Thymus (tissue), 11 donors: ENCODE results near the gene AP4B1. TPM values are rescaled to one million over a fixed set of nuclear protein-coding genes. Genes with fewer than 3 reads are reported as not detected.

Source experiments
- DNase-seq, 9 donors: peaks; one replicate each; pipeline ENCODE4 v3.0.0-alpha.2; 2013; ENCODE audit warnings: low spot score in 9 of 9, low read depth in 6 of 9, missing footprints in 1 of 9
- H3K27ac ChIP-seq, 2 donors: one replicate each; pipeline ENCODE4 v1.5.1; 2013; ENCODE audit warnings: control low read depth in 1 of 2, low read depth in 1 of 2, low read length in 1 of 2, mild to moderate bottlenecking in 1 of 2, moderate library complexity in 1 of 2
- H3K27me3 ChIP-seq, 2 donors: one replicate each; pipeline ENCODE4 v1.5.1; 2013; ENCODE audit warnings: low read length in 1 of 2; ENCODE audit not compliant: control insufficient read depth in 2 of 2, insufficient read depth in 1 of 2
- H3K36me3 ChIP-seq, 2 donors: one replicate each; pipeline ENCODE4 v1.5.1; 2013; ENCODE audit warnings: low read length in 1 of 2, mild to moderate bottlenecking in 1 of 2, moderate library complexity in 1 of 2; ENCODE audit not compliant: control insufficient read depth in 2 of 2, insufficient read depth in 2 of 2
- H3K4me1 ChIP-seq, 2 donors: one replicate each; pipeline ENCODE4 v1.5.1; 2013; ENCODE audit warnings: low read length in 2 of 2; ENCODE audit not compliant: control insufficient read depth in 2 of 2, insufficient read depth in 2 of 2
- H3K4me3 ChIP-seq, 2 donors: one replicate each; pipeline ENCODE4 v1.5.1; 2013; ENCODE audit warnings: low read length in 2 of 2, control low read depth in 1 of 2, mild to moderate bottlenecking in 1 of 2
- H3K9me3 ChIP-seq, 2 donors: one replicate each; pipeline ENCODE4 v1.5.1; 2013; ENCODE audit warnings: low read length in 1 of 2, mild to moderate bottlenecking in 1 of 2; ENCODE audit not compliant: control insufficient read depth in 2 of 2, insufficient read depth in 1 of 2
- WGBS: extraction: QIAGEN DNeasy Blood & Tissue Kit; methylation state at CpG from one replicate; pipeline ENCODE4 v1.1.7; 2013; 5-methylcytosine and 5-hydroxymethylcytosine counted together
- polyA plus RNA-seq: library from polyadenylated mRNA; stranded (reverse); fragments of 200-250 nt; gene quantifications from one replicate; pipeline ENCODE4 v1.2.3, GENCODE V29; 2013
- total RNA-seq: library from RNA; stranded (reverse); fragments of 120-200 nt; gene quantifications from one replicate; pipeline ENCODE4 v1.2.4, GENCODE V29; 2013
- donor health status: healthy.

AP4B1 gene
- total and polyA plus RNA-seq, 2 donors = 20.0 to 55.1 TPM

DNA sequence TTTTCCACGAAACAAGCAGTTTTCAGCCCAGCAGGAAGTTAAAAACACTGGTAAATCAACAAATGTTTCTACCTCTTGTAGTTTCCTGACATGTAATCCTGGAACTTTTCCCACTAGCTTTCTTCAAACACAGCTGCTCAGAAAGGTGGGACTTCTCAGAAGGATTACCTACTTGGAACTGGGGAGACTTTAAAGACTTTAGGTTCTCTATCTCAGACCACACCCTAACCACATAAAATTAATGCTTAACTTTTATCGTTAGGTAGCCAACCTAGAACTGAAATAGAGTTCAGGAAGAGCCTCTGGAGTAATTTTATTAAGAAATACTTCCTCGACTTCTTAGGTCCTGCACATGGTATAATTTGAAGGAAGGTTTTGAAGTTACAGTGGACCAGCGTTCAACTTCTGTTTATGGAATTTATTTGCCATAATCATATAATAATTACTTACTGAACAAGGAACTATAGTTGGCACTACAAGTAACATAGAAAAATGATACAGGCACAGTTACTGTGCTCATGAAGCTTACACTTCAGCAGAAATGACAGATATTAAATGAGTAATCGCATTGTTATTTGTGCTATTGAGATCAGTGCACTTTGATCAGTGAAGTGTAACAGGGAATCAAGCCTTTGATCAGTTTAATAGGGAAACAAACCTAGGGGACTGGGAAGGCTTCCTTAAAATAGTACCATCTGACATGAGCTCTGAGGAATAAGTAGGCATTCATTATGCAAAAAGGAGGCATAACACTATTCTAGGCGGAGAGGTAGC lies 17.0 kb downstream of the AP4B1 start, which contains the start of gene BCL2L15:
BCL2L15 (minus strand) TSS at position 180 of the 774 bp plus-strand sequence. CDS start 206 bp downstream, outside the sequence.
- H3K27me3 ChIP-seq = no peaks in the 10 kb centered on the region
- no peak within 1 kb of the TSS for H3K27ac ChIP-seq
- WGBS = 78% methylated on average over 6 of the region's 6 CpGs
- peaks cover 0 to 5% of the 10 kb centered on the region in 2 donors for H3K36me3 ChIP-seq
- no peak within 1 kb of the TSS for H3K4me3 ChIP-seq
- no peak for DNase-seq
- H3K9me3 ChIP-seq = no peaks in the 10 kb centered on the region
- H3K4me1 ChIP-seq = no peaks in the 10 kb centered on the region

GRCh38 chr1:113886417-113887401 lies 17.9 kb downstream of the AP4B1 start:
- WGBS = 97% methylated on average over 17 of the region's 17 CpGs

DNA sequence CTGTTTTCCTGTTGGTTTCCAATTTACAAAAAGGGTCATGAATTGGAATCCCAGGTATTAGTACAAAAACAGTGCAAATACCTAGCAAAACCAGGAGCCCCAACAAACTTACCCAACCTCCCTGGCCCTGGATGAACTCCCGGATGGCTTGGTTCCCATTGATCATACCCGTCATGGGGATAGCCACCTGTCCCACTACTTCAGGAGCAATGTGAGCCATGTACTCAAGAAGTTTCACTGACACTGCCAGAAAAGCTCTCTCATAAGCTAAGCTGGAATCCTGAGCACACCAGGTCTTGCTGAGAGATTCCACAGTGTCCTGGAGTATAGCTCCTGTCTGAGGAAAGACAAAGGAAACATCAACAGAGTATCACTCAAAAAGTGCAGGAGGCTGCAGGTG lies 22.9 kb downstream of the AP4B1 start:
- Histone ChIP-seq H3K27ac (no peak overlapping the region), H3K4me1 (peaks cover 0 to 3% of the 10 kb centered on the region in 2 donors), H3K4me3 (no peak overlapping the region), H3K36me3 (peaks cover 0 to 5% of the 10 kb centered on the region in 2 donors), H3K9me3 (no peaks in the 10 kb centered on the region), H3K27me3 (no peaks in the 10 kb centered on the region)
- DNase-seq = no peak
- WGBS = 98% methylated on average over 2 of the region's 2 CpGs

More at GRCh38 chr1:113886417-113887401, 17.9 kb downstream of the AP4B1 start:
- no peaks in the 10 kb centered on the region for H3K27me3 ChIP-seq
- peaks cover 0 to 1% of the 10 kb centered on the region in 2 donors for H3K4me1 ChIP-seq
- no peaks in the 10 kb centered on the region for H3K9me3 ChIP-seq
- no peak overlapping the region for H3K4me3 ChIP-seq
- no peak overlapping the region for H3K27ac ChIP-seq
- H3K36me3 ChIP-seq = peaks cover 0 to 5% of the 10 kb centered on the region in 2 donors
- DNase-seq = no peak

GRCh38 chr1:113879739-113880038 lies 24.9 kb downstream of the AP4B1 start:
- WGBS = over 99% methylated on average over 4 of the region's 4 CpGs
- Histone ChIP-seq H3K27me3 (no peaks in the 10 kb centered on the region), H3K27ac (no peak overlapping the region), H3K4me1 (peaks cover 0 to 3% of the 10 kb centered on the region in 2 donors), H3K4me3 (no peak overlapping the region), H3K36me3 (no peaks in the 10 kb centered on the region), H3K9me3 (no peaks in the 10 kb centered on the region)
- no peak for DNase-seq

- DNase-seq = no peak
- Histone ChIP-seq H3K36me3 (no peaks in the 10 kb centered on the region), H3K27me3 (no peaks in the 10 kb centered on the region), H3K27ac (no peak overlapping the region), H3K4me3 (no peak overlapping the region), H3K4me1 (peaks cover 7 to 19% of the 10 kb centered on the region in 2 donors), H3K9me3 (no peaks in the 10 kb centered on the region)
- 98% methylated on average over 5 of the region's 5 CpGs for WGBS
These were observed 28.4 kb downstream of the AP4B1 start for GRCh38 chr1:113876176-113876575.

GRCh38 chr1:113875714-113876113 lies 28.9 kb downstream of the AP4B1 start:
- 93% methylated on average over 2 of the region's 2 CpGs for WGBS
- H3K27me3 ChIP-seq = no peaks in the 10 kb centered on the region
- no peaks in the 10 kb centered on the region for H3K36me3 ChIP-seq
- H3K27ac ChIP-seq = no peak overlapping the region
- DNase-seq = no peak
- no peak overlapping the region for H3K4me3 ChIP-seq
- peaks cover 7 to 21% of the 10 kb centered on the region in 2 donors for H3K4me1 ChIP-seq
- no peaks in the 10 kb centered on the region for H3K9me3 ChIP-seq

GRCh38 chr1:113874012-113874879 lies 30.4 kb downstream of the AP4B1 start:
- DNase-seq = peak in 2 of 9 donors; percentile 15 to 63
- Histone ChIP-seq H3K9me3 (no peaks in the 10 kb centered on the region), H3K27ac (no peak overlapping the region), H3K27me3 (no peaks in the 10 kb centered on the region), H3K4me3 (no peak overlapping the region), H3K36me3 (no peaks in the 10 kb centered on the region), H3K4me1 (peaks cover 7 to 27% of the 10 kb centered on the region in 2 donors)
- WGBS = 50% methylated on average over 1 of the region's 1 CpG

GRCh38 chr1:113872219-113872935 lies 32.2 kb downstream of the AP4B1 start:
- peak overlapping the region; percentile 3 to 67 for H3K4me3 ChIP-seq
- no peaks in the 10 kb centered on the region for H3K9me3 ChIP-seq
- peak in 8 of 9 donors; percentile 22 to 68 (median 34) for DNase-seq
- peaks cover 16 to 32% of the 10 kb centered on the region in 2 donors for H3K4me1 ChIP-seq
- no peaks in the 10 kb centered on the region for H3K27me3 ChIP-seq
- H3K36me3 ChIP-seq = no peaks in the 10 kb centered on the region
- peak overlapping the region; percentile 75 to 93 for H3K27ac ChIP-seq
